HG03520 (cell line): ENCODE data around the gene PAMR1.
"Not testable (repeated sequence)": the region's sequence is repeated elsewhere in the genome, so short reads cannot be mapped to it uniquely, and the experiment has no call there.

ENCODE experiments used
- ATAC-seq: cut with Tn5 transposase; IDR thresholded peaks from one replicate; pipeline ENCODE4 v1.9.1; 2021; ENCODE audit warnings: mild to moderate bottlenecking, moderate library complexity; ENCODE audit not compliant: unreplicated experiment

PAMR1 gene, protein sequence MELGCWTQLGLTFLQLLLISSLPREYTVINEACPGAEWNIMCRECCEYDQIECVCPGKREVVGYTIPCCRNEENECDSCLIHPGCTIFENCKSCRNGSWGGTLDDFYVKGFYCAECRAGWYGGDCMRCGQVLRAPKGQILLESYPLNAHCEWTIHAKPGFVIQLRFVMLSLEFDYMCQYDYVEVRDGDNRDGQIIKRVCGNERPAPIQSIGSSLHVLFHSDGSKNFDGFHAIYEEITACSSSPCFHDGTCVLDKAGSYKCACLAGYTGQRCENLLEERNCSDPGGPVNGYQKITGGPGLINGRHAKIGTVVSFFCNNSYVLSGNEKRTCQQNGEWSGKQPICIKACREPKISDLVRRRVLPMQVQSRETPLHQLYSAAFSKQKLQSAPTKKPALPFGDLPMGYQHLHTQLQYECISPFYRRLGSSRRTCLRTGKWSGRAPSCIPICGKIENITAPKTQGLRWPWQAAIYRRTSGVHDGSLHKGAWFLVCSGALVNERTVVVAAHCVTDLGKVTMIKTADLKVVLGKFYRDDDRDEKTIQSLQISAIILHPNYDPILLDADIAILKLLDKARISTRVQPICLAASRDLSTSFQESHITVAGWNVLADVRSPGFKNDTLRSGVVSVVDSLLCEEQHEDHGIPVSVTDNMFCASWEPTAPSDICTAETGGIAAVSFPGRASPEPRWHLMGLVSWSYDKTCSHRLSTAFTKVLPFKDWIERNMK

GRCh38 chr11:35525501-35526175 lies at the start of gene PAMR1:
Gene PAMR1 (minus strand): TSS chr11:35525616. CDS start chr11:35525585, 31 bp downstream.
- ATAC-seq: no peak

GRCh38 chr11:35571696-35572095 lies 46.3 kb upstream of the PAMR1 start:
- ATAC-seq: no peak

GRCh38 chr11:35567737-35568465 lies 42.5 kb upstream of the PAMR1 start:
- ATAC-seq: no peak

DNA sequence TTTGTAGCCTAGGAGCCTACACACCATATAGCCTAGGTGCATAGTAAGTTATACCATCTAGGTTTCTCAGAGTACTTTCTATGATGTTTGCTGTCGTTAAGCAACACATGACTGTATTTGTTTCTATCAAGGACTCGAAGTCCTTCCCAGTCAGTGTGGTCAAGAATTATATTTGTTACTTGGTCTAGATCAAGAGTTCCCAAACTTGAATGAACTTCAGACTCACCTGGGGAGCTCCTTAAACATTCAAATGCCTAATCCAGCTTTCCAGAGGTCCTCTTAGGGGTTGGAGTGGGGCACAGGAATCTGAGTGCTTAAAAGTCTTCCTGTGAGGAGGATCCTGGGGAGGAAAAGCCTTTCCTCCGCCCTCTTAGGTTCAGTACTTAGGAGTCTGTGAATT lies 41.5 kb upstream of the PAMR1 start:
- no peak for ATAC-seq

GRCh38 chr11:35566181-35566580 lies 40.8 kb upstream of the PAMR1 start:
- no peak for ATAC-seq

GRCh38 chr11:35564245-35564595 lies 38.8 kb upstream of the PAMR1 start:
- ATAC-seq: no peak

- ATAC-seq: no peak
These were observed 38.2 kb upstream of the PAMR1 start for GRCh38 chr11:35563484-35564244.

DNA sequence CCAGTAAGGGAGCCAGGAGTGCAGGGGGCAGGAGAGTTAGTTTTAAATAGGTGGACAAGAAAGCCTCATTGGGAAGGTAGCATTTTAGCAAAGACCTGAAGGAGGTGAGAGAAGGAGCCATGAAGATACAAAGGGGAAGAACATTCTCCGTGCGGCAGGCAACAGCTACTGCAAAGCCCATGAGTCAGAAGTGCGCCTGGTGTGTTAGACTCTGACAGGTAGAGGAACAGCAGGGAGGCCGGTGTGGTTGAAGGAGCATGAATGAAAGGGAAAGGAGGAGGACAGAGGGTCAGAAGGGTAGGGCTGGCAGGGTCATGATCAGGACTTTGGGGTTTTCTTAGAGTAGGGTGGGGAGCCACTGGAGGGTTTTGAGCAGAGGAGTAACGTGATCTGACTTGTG lies 34.5 kb upstream of the PAMR1 start:
- ATAC-seq: no peak

GRCh38 chr11:35558513-35558912 lies 33.1 kb upstream of the PAMR1 start:
- ATAC-seq: no peak

GRCh38 chr11:35555488-35555887 lies 30.1 kb upstream of the PAMR1 start:
- ATAC-seq: no peak

- no peak for ATAC-seq
These were observed 29.3 kb upstream of the PAMR1 start for GRCh38 chr11:35554491-35555437.

DNA sequence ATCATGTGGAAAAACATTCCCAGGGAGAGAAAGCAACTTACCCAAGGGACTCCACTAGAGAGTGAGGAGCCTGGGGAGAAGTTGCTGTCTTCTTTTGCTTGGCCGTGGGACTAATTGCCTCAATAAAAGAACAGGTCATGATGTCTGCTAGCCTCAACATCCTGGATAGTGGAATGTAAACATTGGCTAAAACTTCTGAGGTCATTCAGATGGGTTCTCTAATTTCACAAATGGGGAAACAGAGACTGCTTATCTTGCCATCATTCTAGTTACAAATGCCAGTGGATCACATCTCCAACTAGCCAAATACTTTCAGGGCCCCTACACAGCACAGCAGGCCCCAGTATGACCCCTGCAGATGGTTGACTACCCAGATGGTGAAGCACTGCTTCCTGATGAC lies 28.4 kb upstream of the PAMR1 start:
- ATAC-seq: no peak

DNA sequence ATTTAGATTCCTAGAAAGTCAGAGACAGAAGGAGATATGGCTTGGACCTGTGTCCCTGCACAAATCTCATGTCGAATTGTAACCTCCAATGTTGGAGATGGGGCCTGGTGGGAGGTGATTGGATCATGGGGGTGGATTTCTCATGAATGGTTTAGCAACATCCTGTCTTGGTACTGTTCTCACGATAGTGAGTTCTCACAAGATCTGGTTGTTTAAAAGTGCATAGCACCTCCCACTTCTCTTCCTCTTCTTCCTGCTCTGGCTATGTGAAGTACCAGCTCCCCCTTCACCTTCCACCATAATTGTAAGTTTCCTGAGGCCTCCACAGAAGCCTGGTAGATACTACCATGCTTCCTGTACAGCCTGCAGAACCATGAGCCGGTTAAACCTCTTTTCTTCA lies 27.6 kb upstream of the PAMR1 start:
- ATAC-seq: no peak

DNA sequence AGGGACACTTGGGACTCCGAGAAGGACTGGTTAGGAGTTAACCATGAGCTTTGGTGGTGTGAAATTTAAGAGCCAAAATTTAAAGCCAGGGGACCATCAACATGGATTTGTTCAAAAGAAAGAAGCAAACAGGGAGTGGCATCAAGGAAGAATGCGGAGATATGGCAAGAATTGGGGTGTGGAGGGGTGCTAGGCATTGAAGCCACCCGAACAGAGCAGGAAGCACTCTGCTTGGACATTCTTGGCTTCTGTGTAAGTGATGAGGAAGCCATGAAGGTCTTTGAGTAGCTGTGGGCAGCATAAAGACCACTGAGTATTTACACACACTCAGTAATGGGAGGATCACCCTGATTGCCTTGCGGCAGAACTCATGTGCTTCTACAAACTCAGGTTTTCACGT lies 27.2 kb upstream of the PAMR1 start:
- ATAC-seq: no peak

DNA sequence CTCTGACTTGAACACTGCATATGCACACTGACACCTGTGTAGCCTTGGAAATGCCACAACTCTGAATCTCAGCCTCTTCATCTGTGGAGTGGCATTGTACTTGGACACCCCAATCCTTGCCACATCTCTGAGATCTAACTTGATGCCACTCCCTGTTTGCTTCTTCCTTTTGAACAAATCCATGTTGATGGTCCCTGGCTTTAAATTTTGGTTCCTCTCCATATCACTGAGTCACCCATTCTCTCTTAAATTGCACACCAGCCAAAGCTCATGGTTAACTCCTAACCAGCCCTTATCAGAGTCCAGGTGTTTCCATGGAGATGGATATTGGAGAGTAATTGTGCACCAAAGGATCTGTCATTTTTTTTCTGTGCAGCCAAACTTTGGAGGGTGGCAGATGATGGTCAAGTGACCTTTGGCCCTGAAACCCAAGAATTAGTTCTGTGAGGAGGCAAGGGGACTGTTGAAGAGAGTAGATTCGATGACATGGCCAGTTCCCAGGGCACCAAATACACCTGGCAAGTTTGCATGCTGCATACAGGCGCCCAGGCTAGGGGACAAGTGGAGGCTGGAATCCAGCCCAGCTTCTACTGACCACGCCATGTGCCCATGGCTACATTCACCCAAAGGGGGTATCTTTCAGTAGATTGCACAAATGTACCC lies 25.1 kb upstream of the PAMR1 start:
- no peak for ATAC-seq

- no peak for ATAC-seq
These were observed 24.4 kb upstream of the PAMR1 start for GRCh38 chr11:35549787-35550186.

GRCh38 chr11:35548925-35549561 lies 23.6 kb upstream of the PAMR1 start:
- no peak for ATAC-seq

GRCh38 chr11:35547995-35548394 lies 22.6 kb upstream of the PAMR1 start:
- not testable (repeated sequence) for ATAC-seq
